ENCODE measurements around the gene ACAN.

ACAN gene

DNA sequence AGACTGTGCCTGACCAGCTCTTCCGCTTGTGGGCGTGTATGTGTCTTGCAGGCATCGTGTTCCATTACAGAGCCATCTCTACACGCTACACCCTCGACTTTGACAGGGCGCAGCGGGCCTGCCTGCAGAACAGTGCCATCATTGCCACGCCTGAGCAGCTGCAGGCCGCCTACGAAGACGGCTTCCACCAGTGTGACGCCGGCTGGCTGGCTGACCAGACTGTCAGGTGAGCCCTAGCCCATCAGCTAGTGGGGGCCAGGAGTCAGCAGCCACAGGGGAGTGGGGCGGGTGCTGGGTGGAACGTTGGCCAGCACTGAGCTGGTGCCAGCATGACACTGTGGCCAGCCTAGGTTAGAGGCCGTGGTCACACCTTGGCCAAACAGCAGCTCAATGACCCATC is 36.7 kb downstream of the ACAN start:
- DNase-seq (ENCODE audit: low read depth, low spot score) = no peak
- TF ChIP-seq, protein P1, sequence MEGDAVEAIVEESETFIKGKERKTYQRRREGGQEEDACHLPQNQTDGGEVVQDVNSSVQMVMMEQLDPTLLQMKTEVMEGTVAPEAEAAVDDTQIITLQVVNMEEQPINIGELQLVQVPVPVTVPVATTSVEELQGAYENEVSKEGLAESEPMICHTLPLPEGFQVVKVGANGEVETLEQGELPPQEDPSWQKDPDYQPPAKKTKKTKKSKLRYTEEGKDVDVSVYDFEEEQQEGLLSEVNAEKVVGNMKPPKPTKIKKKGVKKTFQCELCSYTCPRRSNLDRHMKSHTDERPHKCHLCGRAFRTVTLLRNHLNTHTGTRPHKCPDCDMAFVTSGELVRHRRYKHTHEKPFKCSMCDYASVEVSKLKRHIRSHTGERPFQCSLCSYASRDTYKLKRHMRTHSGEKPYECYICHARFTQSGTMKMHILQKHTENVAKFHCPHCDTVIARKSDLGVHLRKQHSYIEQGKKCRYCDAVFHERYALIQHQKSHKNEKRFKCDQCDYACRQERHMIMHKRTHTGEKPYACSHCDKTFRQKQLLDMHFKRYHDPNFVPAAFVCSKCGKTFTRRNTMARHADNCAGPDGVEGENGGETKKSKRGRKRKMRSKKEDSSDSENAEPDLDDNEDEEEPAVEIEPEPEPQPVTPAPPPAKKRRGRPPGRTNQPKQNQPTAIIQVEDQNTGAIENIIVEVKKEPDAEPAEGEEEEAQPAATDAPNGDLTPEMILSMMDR (IDR thresholded peaks at IDR 0.05; ENCODE audit: low read depth, low read length) = no peak
- H3K4me3 ChIP-seq (ENCODE audit: low read depth, low read length) = no peak overlapping the region
- in situ Hi-C loops (cut with HindIII; ENCODE audit: low sequenced_read_pairs) = no loop called here

DNA sequence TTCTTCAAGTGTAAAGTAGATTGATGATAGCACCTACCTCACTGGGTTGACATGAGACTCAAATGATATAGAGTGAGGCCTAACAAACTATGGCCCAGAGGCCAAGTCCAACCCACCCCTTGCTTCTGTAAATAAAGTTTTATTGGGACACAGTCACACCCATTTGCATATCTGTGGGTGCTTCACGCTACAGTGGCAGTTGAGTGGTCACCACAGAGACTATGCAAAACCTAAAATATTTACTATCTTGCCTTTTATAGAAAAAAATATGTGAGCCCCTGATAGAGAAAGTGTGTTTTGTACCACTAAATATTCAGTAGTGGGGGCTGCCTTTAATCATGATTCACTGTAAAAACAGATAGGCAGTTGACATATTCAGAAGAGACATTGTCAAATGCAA is 38.0 kb downstream of the ACAN start:
- TF ChIP-seq, protein P1 (IDR thresholded peaks at IDR 0.05; ENCODE audit: low read depth, low read length) = no peak
- no peak overlapping the region for H3K4me3 ChIP-seq (ENCODE audit: low read depth, low read length)
- DNase-seq (ENCODE audit: low read depth, low spot score) = no peak
- in situ Hi-C loops (cut with HindIII; ENCODE audit: low sequenced_read_pairs) = no loop called here

DNA sequence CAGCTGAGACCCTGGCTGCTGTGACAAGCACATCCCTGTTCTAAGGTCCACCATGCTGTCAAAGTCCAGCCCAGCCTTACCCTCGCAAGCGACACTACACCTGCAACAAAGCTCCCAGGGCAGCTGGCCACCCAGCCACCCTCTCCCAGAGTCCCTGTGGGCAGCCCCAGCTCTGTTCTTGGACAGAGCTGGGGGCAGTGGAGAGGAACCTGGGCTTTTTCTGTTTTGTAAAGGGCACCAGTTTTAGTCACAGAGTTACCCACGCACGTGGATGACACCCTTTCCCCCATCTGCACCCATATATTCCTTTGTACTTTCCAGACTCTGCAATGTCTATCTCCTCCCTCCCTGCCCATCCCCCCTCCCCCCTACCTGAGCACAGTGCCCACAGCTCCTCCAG is 38.9 kb downstream of the ACAN start:
- no peak overlapping the region for H3K4me3 ChIP-seq (ENCODE audit: low read depth, low read length)
- TF ChIP-seq, protein P1 (IDR thresholded peaks at IDR 0.05; ENCODE audit: low read depth, low read length) = no peak
- DNase-seq (ENCODE audit: low read depth, low spot score) = no peak
- in situ Hi-C loops (cut with HindIII; ENCODE audit: low sequenced_read_pairs) = no loop called here

DNA sequence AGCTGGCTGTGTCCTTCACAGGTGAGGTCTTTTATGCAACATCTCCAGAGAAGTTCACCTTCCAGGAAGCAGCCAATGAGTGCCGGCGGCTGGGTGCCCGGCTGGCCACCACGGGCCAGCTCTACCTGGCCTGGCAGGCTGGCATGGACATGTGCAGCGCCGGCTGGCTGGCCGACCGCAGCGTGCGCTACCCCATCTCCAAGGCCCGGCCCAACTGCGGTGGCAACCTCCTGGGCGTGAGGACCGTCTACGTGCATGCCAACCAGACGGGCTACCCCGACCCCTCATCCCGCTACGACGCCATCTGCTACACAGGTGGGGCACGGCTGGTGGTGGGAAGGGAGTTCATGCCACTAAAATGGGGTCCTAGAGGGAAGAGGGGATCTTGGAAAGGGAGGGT is 40.1 kb downstream of the ACAN start:
- TF ChIP-seq, protein P1 (IDR thresholded peaks at IDR 0.05; ENCODE audit: low read depth, low read length) = no peak
- no peak overlapping the region for H3K4me3 ChIP-seq (ENCODE audit: low read depth, low read length)
- no peak for DNase-seq (ENCODE audit: low read depth, low spot score)
- in situ Hi-C loops (cut with HindIII; ENCODE audit: low sequenced_read_pairs) = no loop called here

GRCh38 chr15:88844749-88845386 is 41.6 kb downstream of the ACAN start:
- TF ChIP-seq, protein P1 (IDR thresholded peaks at IDR 0.05; ENCODE audit: low read depth, low read length) = no peak
- in situ Hi-C loops (cut with HindIII; ENCODE audit: low sequenced_read_pairs) = no loop called here
- DNase-seq (ENCODE audit: low read depth, low spot score) = no peak
- H3K4me3 ChIP-seq (ENCODE audit: low read depth, low read length) = no peak overlapping the region

- in situ Hi-C loops (cut with HindIII; ENCODE audit: low sequenced_read_pairs) = no loop called here
- TF ChIP-seq, protein P1 (IDR thresholded peaks at IDR 0.05; ENCODE audit: low read depth, low read length) = no peak
- DNase-seq (ENCODE audit: low read depth, low spot score) = no peak
- no peak overlapping the region for H3K4me3 ChIP-seq (ENCODE audit: low read depth, low read length)
These were observed 42.4 kb downstream of the ACAN start for GRCh38 chr15:88845616-88846015.

Measured in astrocyte of the spinal cord (primary cell).